ENCODE measurements around the gene LASP1NB.
A peak's percentile ranks its signal among the peaks of the same experiment; 100 is the strongest.

- TF ChIP-seq CTCF (IDR thresholded peaks at IDR 0.05; ENCODE audit: extremely low read depth in 1 of 2, insufficient read depth in 1 of 2, low read depth in 1 of 2, low read length in 2 of 2) (no peak), EZH2 (IDR thresholded peaks at IDR 0.05; ENCODE audit: borderline replicate concordance, low read depth, low read length, severe bottlenecking) (no peak), MAX (IDR thresholded peaks at IDR 0.05; ENCODE audit: insufficient read depth, insufficient read length) (peak; percentile 91), POLR2A (IDR thresholded peaks at IDR 0.05; ENCODE audit: low read depth, low read length) (no peak), POLR2AphosphoS5 (IDR thresholded peaks at IDR 0.05; ENCODE audit: insufficient read depth, low read depth, low read length) (no peak), MYC (IDR thresholded peaks at IDR 0.05; ENCODE audit: low read depth, low read length) (no peak), JUN (IDR thresholded peaks at IDR 0.05; ENCODE audit: borderline replicate concordance, insufficient read depth, insufficient read length, low read depth) (no peak), GATA2 (IDR thresholded peaks at IDR 0.05; ENCODE audit: insufficient read depth, insufficient read length, low read depth, low read length) (no peak), FOS (IDR thresholded peaks at IDR 0.05; ENCODE audit: borderline replicate concordance, insufficient read depth, low read length) (no peak)
Measured at GRCh38 chr17:38881600-38882191, 43.7 kb upstream of the LASP1NB start.

All from endothelial cell of umbilical vein (primary cell).